ENCODE data around the gene ASIC5. TPM values are rescaled to one million over a fixed set of nuclear protein-coding genes. Genes with fewer than 3 reads are reported as not detected.

ASIC5 gene
- total RNA-seq, 4 donors from 2014 or later: not detected

DNA sequence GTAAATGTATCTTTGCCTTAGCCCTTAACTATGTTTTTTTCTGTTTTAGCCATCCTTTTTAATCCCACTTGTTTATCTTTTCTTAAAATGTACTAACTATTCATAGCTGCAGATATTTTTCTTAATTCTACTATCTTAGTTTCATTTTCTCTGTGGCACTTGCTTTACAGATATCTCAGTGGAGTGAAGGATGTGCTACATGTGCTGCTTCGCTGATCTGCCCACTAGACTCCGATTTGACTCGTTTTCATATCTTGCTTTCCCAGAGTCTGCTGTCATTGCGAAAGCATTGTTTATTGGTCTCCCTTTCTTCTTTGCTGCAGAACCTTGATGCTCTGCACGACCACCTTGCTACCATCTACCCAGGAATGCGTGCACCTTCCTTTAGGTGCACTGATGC is 76.7 kb downstream of the ASIC5 start:
- DNase-seq: no peak
- Histone ChIP-seq H3K27me3 (no peaks in the 10 kb centered on the region), H3K27ac (peak overlapping the region in 1 of 4 donors; percentile 11), H3K36me3 (no peaks in the 10 kb centered on the region), H3K4me3 (peak overlapping the region in 2 of 4 donors; percentile 1 to 2), H3K4me1 (peaks cover 0 to 5% (median 3%) of the 10 kb centered on the region in 3 donors), H3K9me3 (no peaks in the 10 kb centered on the region)
- TF ChIP-seq, protein P1, sequence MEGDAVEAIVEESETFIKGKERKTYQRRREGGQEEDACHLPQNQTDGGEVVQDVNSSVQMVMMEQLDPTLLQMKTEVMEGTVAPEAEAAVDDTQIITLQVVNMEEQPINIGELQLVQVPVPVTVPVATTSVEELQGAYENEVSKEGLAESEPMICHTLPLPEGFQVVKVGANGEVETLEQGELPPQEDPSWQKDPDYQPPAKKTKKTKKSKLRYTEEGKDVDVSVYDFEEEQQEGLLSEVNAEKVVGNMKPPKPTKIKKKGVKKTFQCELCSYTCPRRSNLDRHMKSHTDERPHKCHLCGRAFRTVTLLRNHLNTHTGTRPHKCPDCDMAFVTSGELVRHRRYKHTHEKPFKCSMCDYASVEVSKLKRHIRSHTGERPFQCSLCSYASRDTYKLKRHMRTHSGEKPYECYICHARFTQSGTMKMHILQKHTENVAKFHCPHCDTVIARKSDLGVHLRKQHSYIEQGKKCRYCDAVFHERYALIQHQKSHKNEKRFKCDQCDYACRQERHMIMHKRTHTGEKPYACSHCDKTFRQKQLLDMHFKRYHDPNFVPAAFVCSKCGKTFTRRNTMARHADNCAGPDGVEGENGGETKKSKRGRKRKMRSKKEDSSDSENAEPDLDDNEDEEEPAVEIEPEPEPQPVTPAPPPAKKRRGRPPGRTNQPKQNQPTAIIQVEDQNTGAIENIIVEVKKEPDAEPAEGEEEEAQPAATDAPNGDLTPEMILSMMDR (IDR thresholded peaks at IDR 0.05): no peak
- TF ChIP-seq POLR2A (IDR thresholded peaks at IDR 0.05): no peak
- intact Hi-C loops (cut with DNase I): loop anchor here (5.0 kb wide), 1 partner anchor 347 kb away; no protein-coding TSS in a partner anchor
- WGBS, 2 donors: 55 to 63% methylated on average over 6 of the region's 6 CpGs

DNA sequence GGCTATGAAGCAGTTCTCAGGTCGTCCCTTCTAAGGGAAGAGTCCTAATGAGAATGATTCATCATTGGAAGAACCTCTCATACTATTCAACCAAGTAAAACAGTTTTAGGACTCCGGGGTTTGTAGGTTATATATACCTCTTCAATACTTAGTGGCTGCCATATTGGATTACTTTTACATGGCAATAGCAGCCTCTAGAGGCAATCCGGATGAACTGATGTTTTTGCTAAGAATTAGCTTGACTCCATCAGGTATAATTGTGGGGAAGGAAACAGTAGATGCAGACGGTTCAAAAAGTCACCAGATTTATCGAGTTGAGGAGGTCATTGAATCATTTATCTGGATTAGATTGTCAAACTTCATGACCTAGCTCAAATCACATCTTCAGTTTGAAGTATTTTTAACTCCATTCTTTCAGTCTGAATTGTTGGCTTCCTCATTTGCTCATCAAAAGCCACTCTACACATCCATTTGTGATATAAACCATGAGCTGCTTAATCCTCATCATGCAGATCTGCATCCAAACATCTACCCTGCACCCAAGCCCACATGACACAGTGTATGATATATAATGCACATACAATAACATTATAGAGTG is 78.9 kb downstream of the ASIC5 start:
- intact Hi-C loops (cut with DNase I): loop anchor here (5.0 kb wide), 1 partner anchor 345 kb away; no protein-coding TSS in a partner anchor
- WGBS, 2 donors: 11 to 16% methylated on average over 5 of the region's 5 CpGs
- H3K4me3 ChIP-seq: no peak overlapping the region
- no peak overlapping the region for H3K27ac ChIP-seq
- H3K27me3 ChIP-seq: no peaks in the 10 kb centered on the region
- no peak for DNase-seq
- H3K4me1 ChIP-seq: peaks cover 0 to 5% (median 3%) of the 10 kb centered on the region in 3 donors
- no peak for TF ChIP-seq POLR2A (IDR thresholded peaks at IDR 0.05)
- TF ChIP-seq, protein P1 (IDR thresholded peaks at IDR 0.05): peak in 5 of 6 experiments; percentile 56 to 83 (median 62)
- H3K36me3 ChIP-seq: no peaks in the 10 kb centered on the region
- no peaks in the 10 kb centered on the region for H3K9me3 ChIP-seq

DNA sequence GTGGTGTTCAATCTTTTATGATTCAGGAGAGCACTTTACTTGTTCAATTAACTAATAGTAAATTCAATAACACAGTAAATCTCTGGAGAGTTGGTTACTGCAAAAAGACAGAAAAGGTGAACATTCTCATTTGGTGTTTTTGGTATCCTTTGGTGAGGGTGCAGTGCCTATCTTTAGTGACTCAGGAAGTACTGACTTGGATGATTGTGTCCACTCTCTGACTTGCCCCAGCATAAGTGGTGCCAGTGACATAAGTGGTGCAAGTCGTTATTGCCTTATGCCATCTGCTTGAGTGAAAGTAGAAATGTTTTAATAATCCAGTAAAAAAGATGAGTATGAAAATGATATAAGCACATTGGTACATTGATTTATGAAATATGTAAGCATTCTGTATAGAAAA is 80.2 kb downstream of the ASIC5 start:
- H3K9me3 ChIP-seq: no peaks in the 10 kb centered on the region
- H3K4me3 ChIP-seq: no peak overlapping the region
- no peak for DNase-seq
- H3K4me1 ChIP-seq: peaks cover 0 to 5% (median 3%) of the 10 kb centered on the region in 3 donors
- H3K27me3 ChIP-seq: no peaks in the 10 kb centered on the region
- no peak overlapping the region for H3K27ac ChIP-seq
- WGBS, 2 donors: 67 to 74% methylated on average over 1 of the region's 1 CpG
- H3K36me3 ChIP-seq: no peaks in the 10 kb centered on the region
- TF ChIP-seq, protein P1 (IDR thresholded peaks at IDR 0.05): no peak
- TF ChIP-seq POLR2A (IDR thresholded peaks at IDR 0.05): no peak
- intact Hi-C loops (cut with DNase I): loop anchor here (5.0 kb wide), 1 partner anchor 344 kb away; no protein-coding TSS in a partner anchor

DNA sequence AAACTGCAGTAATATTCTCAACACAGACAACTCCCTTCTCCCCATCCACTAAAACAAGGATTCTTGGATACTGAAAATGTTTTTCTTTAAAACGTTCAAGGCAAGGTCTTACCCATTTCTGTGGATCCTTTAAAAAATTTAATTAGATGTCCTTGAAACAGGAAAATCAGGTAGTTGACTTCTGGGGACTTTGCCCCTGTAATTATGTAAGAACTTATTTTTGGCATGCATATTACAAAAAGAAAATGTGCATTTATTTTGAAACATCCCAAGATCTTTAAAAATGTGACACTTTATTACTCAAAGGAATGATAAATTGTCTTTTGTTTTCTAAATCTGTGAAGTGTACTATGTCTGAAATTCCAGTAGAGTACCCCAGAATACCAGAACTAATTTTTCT is 81.4 kb downstream of the ASIC5 start:
- H3K27me3 ChIP-seq: no peaks in the 10 kb centered on the region
- H3K4me3 ChIP-seq: no peak overlapping the region
- TF ChIP-seq POLR2A (IDR thresholded peaks at IDR 0.05): no peak
- TF ChIP-seq, protein P1 (IDR thresholded peaks at IDR 0.05): no peak
- H3K9me3 ChIP-seq: no peaks in the 10 kb centered on the region
- H3K27ac ChIP-seq: no peak overlapping the region
- H3K4me1 ChIP-seq: peaks cover 0 to 5% (median 3%) of the 10 kb centered on the region in 3 donors
- DNase-seq: no peak
- 50 to 57% methylated on average over 1 of the region's 1 CpG for WGBS, 2 donors
- intact Hi-C loops (cut with DNase I): loop anchor here (5.0 kb wide), 1 partner anchor 342 kb away; no protein-coding TSS in a partner anchor
- H3K36me3 ChIP-seq: no peaks in the 10 kb centered on the region

DNA sequence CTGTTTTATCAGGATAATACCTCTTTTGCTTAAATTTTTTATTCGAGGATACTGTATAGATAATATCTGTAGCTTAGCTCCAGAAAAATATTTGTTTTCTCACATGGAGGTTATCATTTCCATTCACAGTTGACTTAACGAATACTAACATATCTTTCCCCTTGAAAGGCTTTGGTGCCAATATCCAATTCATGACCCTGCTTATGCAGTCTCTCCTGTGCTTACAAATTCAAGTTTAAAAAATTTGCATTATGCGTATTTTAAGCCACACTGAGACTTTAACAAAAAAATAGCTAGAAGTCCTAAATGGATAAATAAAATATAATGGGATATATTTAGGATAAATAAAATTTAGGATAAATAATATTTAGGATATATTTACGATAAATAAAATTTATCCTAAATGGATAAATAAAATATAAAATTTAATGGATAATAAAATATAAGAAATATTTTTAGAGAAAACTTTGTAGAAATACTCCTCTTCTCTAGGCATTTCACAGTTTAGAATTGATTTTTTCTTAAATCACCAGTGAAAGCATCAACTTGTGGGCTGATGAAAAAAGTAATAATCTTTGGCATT is 84.7 kb downstream of the ASIC5 start:
- no peaks in the 10 kb centered on the region for H3K9me3 ChIP-seq
- no peaks in the 10 kb centered on the region for H3K27me3 ChIP-seq
- DNase-seq: no peak
- intact Hi-C loops (cut with DNase I): no loop called here
- peaks cover 0 to 11% (median 0%) of the 10 kb centered on the region in 3 donors for H3K4me1 ChIP-seq
- no peak overlapping the region for H3K27ac ChIP-seq
- WGBS, 2 donors: 87 to 91% methylated on average over 4 of the region's 4 CpGs
- H3K36me3 ChIP-seq: no peaks in the 10 kb centered on the region
- TF ChIP-seq, protein P1 (IDR thresholded peaks at IDR 0.05): no peak
- no peak for TF ChIP-seq POLR2A (IDR thresholded peaks at IDR 0.05)
- no peak overlapping the region for H3K4me3 ChIP-seq

Measured in esophagus squamous epithelium (tissue), 5 donors.